Stimulated activated CD4-positive, alpha-beta T cell treated with anti-CD3 and anti-CD28 coated beads, Interleukin-4, amount 100 ng/mL, for 1 hour (primary cell): ENCODE data around the gene LHFPL3.

Experiments used
- DNase-seq: peaks from one replicate; pipeline ENCODE4 v3.0.0-alpha.2; 2020

Gene LHFPL3

GRCh38 chr7:104371980-104372357, 43.6 kb downstream of the LHFPL3 start:
- no peak for DNase-seq

- no peak for DNase-seq
Measured at GRCh38 chr7:104382616-104383015, 54.2 kb downstream of the LHFPL3 start.

- DNase-seq: no peak
Measured at GRCh38 chr7:104386943-104387342, 58.5 kb downstream of the LHFPL3 start.

GRCh38 chr7:104388222-104388621, 59.8 kb downstream of the LHFPL3 start:
- no peak for DNase-seq

GRCh38 chr7:104395162-104395561, 66.8 kb downstream of the LHFPL3 start:
- DNase-seq: no peak

- DNase-seq: no peak
Measured at GRCh38 chr7:104397442-104397841, 69.0 kb downstream of the LHFPL3 start.

GRCh38 chr7:104408371-104408770, 80.0 kb downstream of the LHFPL3 start:
- DNase-seq: no peak

- DNase-seq: no peak
Measured at GRCh38 chr7:104410742-104411141, 82.3 kb downstream of the LHFPL3 start.

GRCh38 chr7:104412911-104413310, 84.5 kb downstream of the LHFPL3 start:
- DNase-seq: no peak

GRCh38 chr7:104414216-104414615, 85.8 kb downstream of the LHFPL3 start:
- DNase-seq: no peak

GRCh38 chr7:104415700-104416099, 87.3 kb downstream of the LHFPL3 start:
- DNase-seq: no peak

GRCh38 chr7:104416866-104417393, 88.5 kb downstream of the LHFPL3 start:
- DNase-seq: no peak

GRCh38 chr7:104431930-104432329, 103.5 kb downstream of the LHFPL3 start:
- DNase-seq: no peak

- no peak for DNase-seq
Measured at GRCh38 chr7:104434129-104434528, 105.7 kb downstream of the LHFPL3 start.

GRCh38 chr7:104442481-104442880, 114.1 kb downstream of the LHFPL3 start:
- no peak for DNase-seq

GRCh38 chr7:104444017-104444416, 115.6 kb downstream of the LHFPL3 start:
- DNase-seq: no peak

GRCh38 chr7:104445393-104445792, 117.0 kb downstream of the LHFPL3 start:
- DNase-seq: no peak

- DNase-seq: no peak
Measured at GRCh38 chr7:104450861-104451260, 122.5 kb downstream of the LHFPL3 start.

GRCh38 chr7:104453190-104453589, 124.8 kb downstream of the LHFPL3 start:
- DNase-seq: no peak

- DNase-seq: no peak
Measured at GRCh38 chr7:104458875-104459274, 130.5 kb downstream of the LHFPL3 start.

- no peak for DNase-seq
Measured at GRCh38 chr7:104469166-104469820, 140.9 kb downstream of the LHFPL3 start.

GRCh38 chr7:104480529-104480928, 152.1 kb downstream of the LHFPL3 start:
- DNase-seq: no peak

GRCh38 chr7:104482362-104483037, 154.1 kb downstream of the LHFPL3 start:
- DNase-seq: no peak

- DNase-seq: no peak
Measured at GRCh38 chr7:104486931-104487330, 158.5 kb downstream of the LHFPL3 start.

- no peak for DNase-seq
Measured at GRCh38 chr7:104487642-104488041, 159.2 kb downstream of the LHFPL3 start.
